ENCODE results near the gene DDX55.

The DDX55 gene

DNA sequence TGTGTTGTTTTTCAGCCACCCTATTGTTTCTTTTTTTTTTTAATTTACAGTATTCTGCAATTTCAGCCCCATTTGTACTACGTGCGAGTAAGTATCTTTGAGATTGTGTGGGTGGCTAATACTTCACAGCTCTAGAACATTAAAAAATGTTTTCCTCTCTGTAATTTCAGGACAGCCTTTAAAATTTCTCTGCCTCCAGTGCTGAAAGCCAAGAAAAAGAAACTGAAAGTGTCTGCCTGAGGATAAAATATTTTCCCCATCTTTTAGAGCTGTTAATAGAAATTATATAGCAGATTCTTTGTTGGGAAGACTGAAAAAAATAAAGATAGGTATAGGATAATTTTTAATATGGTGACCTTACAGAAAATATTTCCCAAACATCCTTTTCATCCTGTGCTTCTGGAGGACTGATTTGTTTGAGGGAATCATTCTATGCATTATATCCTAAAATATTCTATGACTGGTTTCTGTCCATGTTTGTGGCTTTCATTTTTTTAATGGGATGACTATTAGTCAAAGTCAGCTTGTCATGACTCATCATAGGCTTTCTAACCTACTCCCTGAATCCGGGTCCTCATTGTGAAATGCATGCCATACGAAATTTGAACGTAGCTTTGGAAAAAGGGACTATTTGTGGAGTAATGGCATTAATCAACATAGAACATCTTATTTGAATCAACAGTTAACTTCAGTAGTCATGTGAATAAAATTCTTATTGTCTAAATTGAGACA is 58.3 kb downstream of the DDX55 start:
- in situ Hi-C loops (cut with HindIII; ENCODE audit: low pct_ligation_motif_present, low pct_unique_long_range_greater_than_20kb, low sequenced_read_pairs), result no loop called here
- peak; percentile 84 for DNase-seq

DNA sequence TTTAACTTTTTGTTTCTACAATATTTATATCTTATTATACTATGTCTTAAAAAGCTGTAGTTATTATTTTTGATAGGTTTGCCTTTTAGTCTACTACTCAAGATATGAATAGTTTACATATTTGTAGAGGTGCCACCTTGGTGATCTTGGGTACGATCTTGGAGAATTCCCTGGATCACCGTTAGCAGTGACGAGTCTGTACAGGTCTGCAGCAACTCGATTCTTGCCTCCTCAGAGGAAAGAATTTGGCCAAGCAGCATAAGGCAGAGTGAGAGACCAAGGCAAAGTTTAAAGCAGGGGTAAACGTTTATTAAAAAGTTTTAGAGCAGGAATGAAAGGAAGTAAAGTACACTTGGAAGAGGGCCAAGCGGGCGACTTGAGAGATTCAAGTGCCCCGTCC is 65.9 kb downstream of the DDX55 start:
- no peak for DNase-seq
- in situ Hi-C loops (cut with HindIII; ENCODE audit: low pct_ligation_motif_present, low pct_unique_long_range_greater_than_20kb, low sequenced_read_pairs), result no loop called here

All from ACHN (cell line).